Measurements from ENCODE around the gene IFNAR1.

- TF ChIP-seq CTCF (IDR thresholded peaks at IDR 0.05; ENCODE audit: poor library complexity) (no peak), EZH2 (IDR thresholded peaks at IDR 0.05; ENCODE audit: borderline replicate concordance) (no peak)
These were observed 72.2 kb downstream of the IFNAR1 start for GRCh38 chr21:33396951-33397350.

Data from hepatocyte (in vitro differentiated cells).